A673 (cell line): Measurements from ENCODE around the gene RFESD.

Source experiments
- EZH2 ChIP-seq: fragments of 200-600 bp; sonication (generic); IDR thresholded peaks from 2 replicates; pipeline ENCODE4 v1.6.1; 2017; ENCODE audit warnings: borderline replicate concordance, low read depth, mild to moderate bottlenecking, mixed read lengths, antibody characterized with exemption, low read length; ENCODE audit not compliant: poor library complexity, severe bottlenecking
- TF ChIP-seq, protein P1 (sequence below): fragments of 300-800, 200-600 bp; sonication (generic); conservative IDR thresholded peaks from 2 replicates; pipeline ENCODE4 v1.5.1; 2017; ENCODE audit warnings: low read depth, mild to moderate bottlenecking, antibody characterized with exemption, low read length, moderate library complexity, mixed read lengths

DNA sequence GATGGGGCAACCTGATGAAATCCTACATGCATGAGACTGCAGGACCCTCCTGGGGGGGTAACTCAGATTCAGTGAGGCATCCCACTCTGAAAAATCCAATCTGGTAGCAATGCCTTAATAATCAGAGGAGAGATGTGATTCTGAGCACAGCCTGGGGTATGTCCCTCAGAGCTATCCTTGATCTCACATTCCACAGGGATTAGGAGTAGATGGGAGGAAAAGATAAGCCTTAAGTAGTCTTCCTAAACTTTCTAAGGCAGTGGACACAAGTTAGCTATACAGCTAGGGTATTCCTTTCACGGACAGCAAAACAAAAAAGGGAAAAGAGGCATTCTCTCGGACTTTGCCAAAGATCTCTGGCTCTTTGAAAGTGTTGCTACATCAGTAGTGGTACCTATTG is 40.1 kb downstream of the RFESD start:
- TF ChIP-seq, protein P1, sequence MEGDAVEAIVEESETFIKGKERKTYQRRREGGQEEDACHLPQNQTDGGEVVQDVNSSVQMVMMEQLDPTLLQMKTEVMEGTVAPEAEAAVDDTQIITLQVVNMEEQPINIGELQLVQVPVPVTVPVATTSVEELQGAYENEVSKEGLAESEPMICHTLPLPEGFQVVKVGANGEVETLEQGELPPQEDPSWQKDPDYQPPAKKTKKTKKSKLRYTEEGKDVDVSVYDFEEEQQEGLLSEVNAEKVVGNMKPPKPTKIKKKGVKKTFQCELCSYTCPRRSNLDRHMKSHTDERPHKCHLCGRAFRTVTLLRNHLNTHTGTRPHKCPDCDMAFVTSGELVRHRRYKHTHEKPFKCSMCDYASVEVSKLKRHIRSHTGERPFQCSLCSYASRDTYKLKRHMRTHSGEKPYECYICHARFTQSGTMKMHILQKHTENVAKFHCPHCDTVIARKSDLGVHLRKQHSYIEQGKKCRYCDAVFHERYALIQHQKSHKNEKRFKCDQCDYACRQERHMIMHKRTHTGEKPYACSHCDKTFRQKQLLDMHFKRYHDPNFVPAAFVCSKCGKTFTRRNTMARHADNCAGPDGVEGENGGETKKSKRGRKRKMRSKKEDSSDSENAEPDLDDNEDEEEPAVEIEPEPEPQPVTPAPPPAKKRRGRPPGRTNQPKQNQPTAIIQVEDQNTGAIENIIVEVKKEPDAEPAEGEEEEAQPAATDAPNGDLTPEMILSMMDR = no peak
- no peak for TF ChIP-seq EZH2
